NT2/D1 (cell line): ENCODE data around the gene RNLS.

Source experiments
- YY1 ChIP-seq: IDR thresholded peaks from 2 replicates; pipeline ENCODE4 v1.6.1; 2011; ENCODE audit not compliant: insufficient read length, insufficient read depth
- ZNF274 ChIP-seq: IDR thresholded peaks from 2 replicates; pipeline ENCODE4 v1.6.1; 2011; ENCODE audit warnings: mild to moderate bottlenecking, low read depth, low read length

GRCh38 chr10:88253622-88254021 lies 329.5 kb downstream of the RNLS start:
- no peak for TF ChIP-seq ZNF274
- TF ChIP-seq YY1, result no peak
